Duodenal mucosa (tissue), 2 donors: ENCODE results near the gene AQP12B.

Experiments used
- H3K27ac ChIP-seq: one replicate; pipeline ENCODE4 v1.7.0; 2013; ENCODE audit warnings: low read depth, low read length
- H3K27me3 ChIP-seq, 2 donors: one replicate each; pipeline ENCODE4 v1.7.0; 2013; ENCODE audit warnings: low read length in 2 of 2, control low read depth in 1 of 2; ENCODE audit not compliant: insufficient read depth in 2 of 2, control insufficient read depth in 1 of 2
- H3K36me3 ChIP-seq, 2 donors: one replicate each; pipeline ENCODE4 v1.7.0; 2013; ENCODE audit warnings: low read length in 2 of 2, control low read depth in 1 of 2; ENCODE audit not compliant: insufficient read depth in 2 of 2, control insufficient read depth in 1 of 2
- H3K4me1 ChIP-seq, 2 donors: one replicate each; pipeline ENCODE4 v1.7.0; 2013; ENCODE audit warnings: low read length in 2 of 2, control low read depth in 1 of 2; ENCODE audit not compliant: insufficient read depth in 2 of 2, control insufficient read depth in 1 of 2
- H3K4me3 ChIP-seq, 2 donors: one replicate each; pipeline ENCODE4 v1.7.0; 2013; ENCODE audit warnings: low read length in 2 of 2, low read depth in 1 of 2
- H3K9ac ChIP-seq, 2 donors: one replicate each; pipeline ENCODE4 v1.7.0; 2013; ENCODE audit warnings: low read length in 2 of 2, low read depth in 1 of 2
- H3K9me3 ChIP-seq, 2 donors: one replicate each; pipeline ENCODE4 v1.7.0; 2013; ENCODE audit warnings: low read length in 2 of 2, control low read depth in 1 of 2; ENCODE audit not compliant: control insufficient read depth in 1 of 2

Gene AQP12B

DNA sequence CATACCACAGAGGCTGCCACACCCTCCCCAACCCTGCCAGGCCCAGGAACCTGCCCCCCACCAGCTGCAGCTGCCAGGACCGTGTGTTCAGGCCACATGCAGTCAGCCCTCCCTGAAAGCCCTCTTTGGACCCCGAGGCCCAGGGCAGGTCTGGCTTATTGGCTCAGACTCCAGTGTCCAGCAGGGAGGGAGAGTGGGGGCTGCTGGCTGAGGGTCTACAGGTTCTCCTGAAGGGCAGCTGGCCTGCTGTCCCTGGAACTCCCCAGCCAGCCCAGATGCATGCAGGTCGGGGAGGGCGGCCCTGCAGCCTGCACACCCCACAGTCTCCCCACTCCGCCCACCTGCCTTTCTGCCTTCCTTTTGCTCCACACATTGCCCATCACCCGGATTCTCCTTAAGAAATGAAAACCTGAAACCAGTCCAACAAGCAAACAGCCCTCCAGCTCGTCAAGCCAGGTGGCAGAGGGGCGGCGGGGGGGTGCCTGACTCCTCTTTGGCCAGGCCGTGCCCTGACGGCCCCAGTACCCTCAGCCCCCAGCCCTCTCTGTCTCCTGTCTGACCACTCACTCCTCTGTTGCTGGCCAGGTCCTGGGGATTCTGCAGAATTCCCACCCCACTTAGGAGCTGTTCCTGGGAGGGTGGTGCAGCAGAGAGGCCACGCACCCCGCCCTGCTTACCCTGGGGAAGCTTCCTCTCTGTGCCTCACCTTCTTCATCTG is 39.4 kb downstream of the AQP12B start:
- Histone ChIP-seq H3K27me3 (peaks cover 12 to 14% of the 10 kb centered on the region in 2 donors), H3K9me3 (no peaks in the 10 kb centered on the region), H3K36me3 (no peaks in the 10 kb centered on the region), H3K9ac (no peak overlapping the region), H3K4me3 (no peak overlapping the region), H3K27ac (no peak overlapping the region), H3K4me1 (no peaks in the 10 kb centered on the region)

DNA sequence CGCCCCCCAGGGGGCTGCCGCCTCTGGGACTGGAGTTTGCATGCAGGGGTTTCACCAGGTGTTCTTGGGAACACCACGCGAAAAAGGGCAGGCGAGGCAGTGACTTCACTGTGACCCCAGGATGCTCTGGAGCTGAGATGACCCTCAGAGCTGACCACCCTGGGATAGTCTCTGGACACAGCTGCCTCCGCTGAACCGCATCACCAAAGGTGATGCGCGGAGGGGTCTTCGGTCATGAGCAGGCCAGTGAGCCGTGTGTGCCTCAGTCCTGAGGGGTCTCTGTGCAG is 39.9 kb downstream of the AQP12B start:
- Histone ChIP-seq H3K27me3 (peaks cover 7 to 10% of the 10 kb centered on the region in 2 donors), H3K4me3 (no peak overlapping the region), H3K9me3 (no peaks in the 10 kb centered on the region), H3K36me3 (no peaks in the 10 kb centered on the region), H3K27ac (no peak overlapping the region), H3K9ac (no peak overlapping the region), H3K4me1 (no peaks in the 10 kb centered on the region)

DNA sequence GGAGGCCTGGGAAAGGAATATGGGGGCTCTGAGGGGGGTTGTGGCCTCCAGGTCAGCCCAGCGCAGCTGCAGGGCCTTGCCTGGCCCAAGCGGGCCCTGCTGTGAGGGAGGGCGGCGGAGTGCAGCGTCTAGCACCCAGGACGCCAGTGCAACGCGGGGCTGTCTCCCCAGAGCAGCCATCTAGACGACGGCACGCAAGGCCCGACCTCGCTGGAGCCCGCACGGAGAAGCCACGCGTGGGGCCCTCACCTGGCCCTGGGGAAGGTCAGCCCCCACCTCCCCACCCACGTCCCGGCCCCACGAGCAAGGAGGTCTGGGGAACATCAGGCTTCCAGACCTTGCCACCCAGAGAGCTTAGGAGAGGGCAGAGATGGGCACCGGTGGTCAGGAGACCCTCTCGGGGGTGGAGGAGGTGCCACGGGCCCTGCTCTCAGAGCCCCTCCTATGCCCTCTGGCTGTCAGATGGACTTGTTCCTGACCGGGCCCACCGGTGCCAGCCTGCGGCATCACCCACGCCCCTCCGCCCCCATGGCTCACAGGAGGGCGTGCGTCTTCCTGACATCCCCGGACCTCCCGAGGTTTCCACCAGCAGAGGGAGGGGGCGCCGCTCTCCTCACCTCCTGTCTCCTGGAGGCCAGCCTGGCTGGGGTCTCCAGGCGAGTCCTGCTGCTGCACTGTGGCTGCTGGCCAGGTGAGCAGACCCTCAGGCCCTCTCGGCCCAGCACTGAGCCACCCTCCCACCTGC is 40.5 kb downstream of the AQP12B start:
- Histone ChIP-seq H3K9ac (no peak overlapping the region), H3K9me3 (no peaks in the 10 kb centered on the region), H3K27ac (no peak overlapping the region), H3K36me3 (no peaks in the 10 kb centered on the region), H3K4me3 (no peak overlapping the region), H3K27me3 (peaks cover 2 to 8% of the 10 kb centered on the region in 2 donors), H3K4me1 (no peaks in the 10 kb centered on the region)

DNA sequence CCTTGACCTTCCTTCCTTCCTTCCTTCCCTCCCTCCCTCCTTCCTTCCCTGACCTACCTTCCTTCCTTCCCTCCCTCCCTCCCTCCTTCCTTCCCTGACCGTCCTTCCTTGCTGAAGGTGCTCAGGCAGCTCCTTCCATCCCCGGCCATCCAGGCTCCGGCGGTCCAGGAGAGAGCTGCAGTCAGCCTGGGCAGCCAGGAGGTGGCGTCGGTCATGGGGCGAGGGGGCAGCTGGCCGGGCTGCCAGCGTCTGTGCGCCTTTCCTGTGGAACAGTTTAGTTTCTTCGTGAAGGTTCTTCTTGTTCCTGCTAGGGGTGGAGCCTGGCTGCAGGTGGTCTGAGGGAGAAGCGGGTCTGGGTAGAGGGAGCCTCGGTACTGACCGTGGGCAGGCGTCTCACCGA is 41.7 kb downstream of the AQP12B start:
- no peaks in the 10 kb centered on the region for H3K4me1 ChIP-seq
- H3K9ac ChIP-seq = no peak overlapping the region
- H3K4me3 ChIP-seq = no peak overlapping the region
- peaks cover 0 to 6% of the 10 kb centered on the region in 2 donors for H3K27me3 ChIP-seq
- no peaks in the 10 kb centered on the region for H3K36me3 ChIP-seq
- no peaks in the 10 kb centered on the region for H3K9me3 ChIP-seq
- no peak overlapping the region for H3K27ac ChIP-seq

DNA sequence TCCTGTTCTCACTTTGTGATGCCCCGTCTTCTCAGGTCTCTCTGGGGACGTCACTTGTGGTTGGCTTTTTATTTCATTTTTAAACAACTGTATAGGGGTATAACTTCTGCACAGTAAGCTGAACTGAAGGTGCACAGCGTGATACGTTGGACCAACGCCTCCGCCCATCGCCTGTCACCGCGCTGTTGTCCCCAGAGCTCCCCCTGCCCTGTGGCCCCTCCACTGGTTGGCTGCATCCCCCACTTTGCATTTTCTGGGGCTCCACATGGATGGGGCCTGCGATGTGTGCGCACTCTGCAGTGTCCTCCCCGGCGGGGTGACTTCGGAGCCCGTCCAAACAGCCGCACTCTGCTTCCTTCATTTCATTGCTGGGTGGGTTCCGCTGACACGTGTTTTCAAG is 43.1 kb downstream of the AQP12B start:
- H3K4me3 ChIP-seq = no peak overlapping the region
- no peaks in the 10 kb centered on the region for H3K4me1 ChIP-seq
- H3K9ac ChIP-seq = no peak overlapping the region
- no peak overlapping the region for H3K27ac ChIP-seq
- peaks cover 0 to 6% of the 10 kb centered on the region in 2 donors for H3K27me3 ChIP-seq
- H3K36me3 ChIP-seq = no peaks in the 10 kb centered on the region
- H3K9me3 ChIP-seq = no peaks in the 10 kb centered on the region

DNA sequence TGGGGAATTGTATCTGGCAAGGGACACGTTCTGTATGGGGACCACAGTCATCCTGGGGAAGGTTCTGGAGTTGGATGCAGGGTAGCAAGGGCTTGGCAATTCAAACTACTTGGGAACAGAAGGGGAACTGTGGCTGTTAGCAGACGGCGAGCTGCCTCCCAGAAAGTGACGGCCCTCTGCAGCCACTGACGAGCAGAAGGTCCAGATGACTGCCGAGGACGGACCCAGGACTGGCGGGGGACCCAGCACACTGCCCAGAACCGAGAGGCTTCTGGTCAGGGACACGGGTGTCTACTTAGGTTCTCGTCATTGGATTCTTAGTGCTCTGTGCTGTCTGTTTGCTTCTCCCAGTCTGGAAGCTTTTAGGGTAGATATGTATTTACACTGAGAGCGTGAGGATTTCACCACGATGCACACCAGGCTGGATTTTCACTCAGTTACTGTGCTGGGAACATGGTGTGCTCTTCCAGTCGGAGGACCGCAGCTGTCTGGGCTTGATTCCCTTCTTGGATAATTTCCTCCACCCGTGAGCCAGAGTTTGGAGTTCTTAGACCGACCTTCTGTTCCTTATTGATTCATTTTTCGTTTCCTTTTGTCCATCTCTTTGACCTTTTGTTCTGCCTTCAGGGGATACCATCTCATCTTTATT is 44.0 kb downstream of the AQP12B start:
- Histone ChIP-seq H3K27ac (no peak overlapping the region), H3K4me1 (no peaks in the 10 kb centered on the region), H3K4me3 (no peak overlapping the region), H3K9me3 (peaks cover 0 to 5% of the 10 kb centered on the region in 2 donors), H3K36me3 (no peaks in the 10 kb centered on the region), H3K27me3 (no peaks in the 10 kb centered on the region), H3K9ac (no peak overlapping the region)

DNA sequence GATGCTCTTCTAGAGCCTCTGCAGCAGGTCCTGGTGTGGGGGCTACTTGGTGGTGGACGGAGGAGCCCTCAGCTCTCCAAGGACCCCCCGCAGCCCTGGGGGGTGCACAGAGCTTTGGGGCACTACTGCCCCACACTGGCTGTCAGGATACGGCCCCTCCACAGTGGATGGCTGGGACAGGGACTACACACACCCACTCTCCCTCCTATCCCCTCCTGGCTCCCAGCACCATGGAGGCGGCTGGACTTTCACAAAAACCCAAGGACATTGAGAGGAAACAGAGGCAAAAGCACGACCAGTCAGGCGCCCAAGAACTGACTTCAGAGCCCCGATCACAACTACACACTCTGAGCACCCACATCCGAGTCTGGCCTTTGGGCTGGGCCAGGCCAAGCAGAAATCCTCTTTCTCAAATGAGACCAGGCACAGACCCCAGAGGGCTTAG is 44.8 kb downstream of the AQP12B start:
- H3K9ac ChIP-seq = no peak overlapping the region
- no peak overlapping the region for H3K4me3 ChIP-seq
- peaks cover 0 to 5% of the 10 kb centered on the region in 2 donors for H3K9me3 ChIP-seq
- H3K27me3 ChIP-seq = no peaks in the 10 kb centered on the region
- H3K36me3 ChIP-seq = no peaks in the 10 kb centered on the region
- H3K4me1 ChIP-seq = no peaks in the 10 kb centered on the region
- no peak overlapping the region for H3K27ac ChIP-seq

DNA sequence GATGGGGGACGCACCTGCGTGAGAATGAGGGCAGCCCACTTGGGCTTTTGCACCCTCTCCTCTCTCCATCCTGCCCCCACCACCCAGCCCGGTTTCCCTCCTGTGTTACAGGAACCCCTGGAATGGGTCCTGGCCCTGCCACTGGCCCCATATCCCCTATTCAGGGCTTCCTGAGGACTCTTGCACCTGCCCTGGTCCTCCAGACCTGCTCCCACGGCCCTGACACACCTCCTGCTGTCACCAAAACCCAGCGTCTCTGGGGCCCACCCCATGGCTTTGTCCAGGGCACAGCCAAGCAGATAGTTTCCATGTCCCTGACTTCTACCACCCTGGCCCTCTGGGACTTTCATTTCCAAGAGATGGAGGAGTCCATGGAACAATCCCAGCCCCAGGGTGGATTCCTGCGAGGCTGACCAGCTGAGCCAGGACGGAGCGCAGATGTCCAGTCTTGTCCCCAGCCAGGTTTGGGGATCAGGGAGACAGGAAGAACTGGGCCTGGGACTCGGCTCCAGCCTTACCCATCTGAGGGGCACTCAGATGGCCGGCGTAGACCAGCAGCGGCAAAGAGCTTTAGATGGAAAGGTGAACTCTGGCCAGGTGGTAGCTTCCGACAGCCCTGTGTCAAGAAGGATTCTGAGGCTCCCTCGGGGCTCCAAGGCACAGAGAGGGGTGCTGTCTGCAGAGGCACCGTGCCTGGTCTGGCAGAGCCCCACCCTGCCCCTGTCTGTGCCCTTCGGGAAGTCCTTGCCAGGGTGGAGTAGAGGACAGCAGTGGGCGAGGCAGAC is 45.4 kb downstream of the AQP12B start:
- H3K27ac ChIP-seq = no peak overlapping the region
- no peak overlapping the region for H3K4me3 ChIP-seq
- no peaks in the 10 kb centered on the region for H3K36me3 ChIP-seq
- H3K27me3 ChIP-seq = no peaks in the 10 kb centered on the region
- H3K9ac ChIP-seq = no peak overlapping the region
- no peaks in the 10 kb centered on the region for H3K4me1 ChIP-seq
- H3K9me3 ChIP-seq = peaks cover 0 to 8% of the 10 kb centered on the region in 2 donors

DNA sequence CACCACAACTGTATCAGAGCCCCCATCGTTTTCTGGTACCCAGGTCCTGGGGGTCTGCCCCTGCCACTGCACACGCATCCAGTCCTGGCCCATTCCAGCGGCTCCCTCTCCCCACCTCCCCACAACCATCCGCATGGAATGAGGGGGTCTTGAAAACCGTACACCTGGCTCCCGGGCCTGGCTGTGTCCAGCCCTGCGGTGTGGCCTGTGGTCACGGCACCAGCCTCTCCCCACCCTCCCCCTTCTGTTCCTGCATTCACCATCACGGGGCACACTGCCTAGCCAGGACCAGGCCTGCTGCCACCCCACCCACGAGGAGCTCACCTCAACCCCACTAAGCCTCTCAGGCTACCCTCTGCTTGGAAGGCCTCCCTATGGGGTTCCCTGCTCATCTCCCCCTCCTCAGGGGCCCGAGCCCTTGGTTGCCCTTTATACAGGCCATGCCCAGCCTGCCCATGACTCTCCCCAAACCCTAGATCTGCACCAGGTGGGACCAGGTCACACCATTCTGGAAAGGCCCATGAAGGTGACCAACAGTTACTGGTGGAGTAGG is 46.0 kb downstream of the AQP12B start:
- H3K27me3 ChIP-seq = no peaks in the 10 kb centered on the region
- peaks cover 0 to 8% of the 10 kb centered on the region in 2 donors for H3K9me3 ChIP-seq
- H3K4me1 ChIP-seq = no peaks in the 10 kb centered on the region
- H3K27ac ChIP-seq = no peak overlapping the region
- no peak overlapping the region for H3K9ac ChIP-seq
- H3K36me3 ChIP-seq = peaks cover 0 to 5% of the 10 kb centered on the region in 2 donors
- H3K4me3 ChIP-seq = no peak overlapping the region
